Ishikawa (cell line): Measurements from ENCODE around the gene NCOA5.

Source experiments
- CEBPB ChIP-seq: IDR thresholded peaks from 2 replicates; pipeline ENCODE4 v1.6.1; 2012
- CREB1 ChIP-seq: IDR thresholded peaks from 2 replicates; pipeline ENCODE4 v1.6.1; 2012; ENCODE audit warnings: low read depth
- EGR1 ChIP-seq: IDR thresholded peaks from 2 replicates; pipeline ENCODE4 v1.6.1; 2012
- EP300 ChIP-seq: IDR thresholded peaks from 2 replicates; pipeline ENCODE4 v1.6.1; 2012; ENCODE audit warnings: borderline replicate concordance
- FOXM1 ChIP-seq: IDR thresholded peaks from 2 replicates; pipeline ENCODE4 v1.6.1; 2012; ENCODE audit warnings: low read depth, borderline replicate concordance
- MAX ChIP-seq: IDR thresholded peaks from 2 replicates; pipeline ENCODE4 v1.6.1; 2012
- NFIC ChIP-seq: IDR thresholded peaks from 2 replicates; pipeline ENCODE4 v1.6.1; 2012
- RAD21 ChIP-seq: IDR thresholded peaks from 2 replicates; pipeline ENCODE4 v1.6.1; 2012; ENCODE audit warnings: low read depth
- REST ChIP-seq: IDR thresholded peaks from 2 replicates; pipeline ENCODE4 v1.6.1; 2012; ENCODE audit warnings: low read depth, mild to moderate bottlenecking
- TAF1 ChIP-seq: IDR thresholded peaks from 2 replicates; pipeline ENCODE4 v1.6.1; 2012; ENCODE audit warnings: low read depth, mild to moderate bottlenecking
- TCF12 ChIP-seq: IDR thresholded peaks from 2 replicates; pipeline ENCODE4 v1.6.1; 2012; ENCODE audit warnings: low read depth
- TEAD4 ChIP-seq: IDR thresholded peaks from 2 replicates; pipeline ENCODE4 v1.6.1; 2012
- USF1 ChIP-seq: IDR thresholded peaks from 2 replicates; pipeline ENCODE4 v1.6.1; 2012
- YY1 ChIP-seq: IDR thresholded peaks from 2 replicates; pipeline ENCODE4 v1.6.1; 2012; ENCODE audit warnings: low read depth
- ZBTB7A ChIP-seq: IDR thresholded peaks from 2 replicates; pipeline ENCODE4 v1.6.1; 2012; ENCODE audit warnings: low read depth

The NCOA5 gene

DNA sequence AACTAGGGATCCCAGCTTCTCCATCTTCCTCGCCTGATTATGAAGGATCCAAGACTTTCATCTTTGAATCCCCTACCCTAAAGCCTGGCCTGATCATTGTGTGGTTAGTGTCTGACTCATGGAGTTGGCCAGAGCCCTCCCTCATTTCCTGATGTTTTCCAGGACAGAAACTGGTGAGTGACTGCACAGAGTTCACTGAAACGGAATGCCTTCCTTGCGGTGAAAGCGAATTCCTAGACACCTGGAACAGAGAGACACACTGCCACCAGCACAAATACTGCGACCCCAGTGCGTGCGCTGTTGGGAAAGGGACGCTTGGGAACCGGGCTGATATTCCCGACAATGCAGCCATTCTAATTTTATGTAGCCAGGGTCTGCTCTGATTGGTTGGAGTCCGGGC lies 32.3 kb upstream of the NCOA5 start:
- TF ChIP-seq USF1 (no peak), EP300 (no peak), TCF12 (no peak), NFIC (no peak), CREB1 (no peak), YY1 (no peak), TAF1 (no peak), REST (no peak), RAD21 (no peak), TEAD4 (no peak), EGR1 (no peak), CEBPB (no peak), MAX (no peak), ZBTB7A (no peak)

DNA sequence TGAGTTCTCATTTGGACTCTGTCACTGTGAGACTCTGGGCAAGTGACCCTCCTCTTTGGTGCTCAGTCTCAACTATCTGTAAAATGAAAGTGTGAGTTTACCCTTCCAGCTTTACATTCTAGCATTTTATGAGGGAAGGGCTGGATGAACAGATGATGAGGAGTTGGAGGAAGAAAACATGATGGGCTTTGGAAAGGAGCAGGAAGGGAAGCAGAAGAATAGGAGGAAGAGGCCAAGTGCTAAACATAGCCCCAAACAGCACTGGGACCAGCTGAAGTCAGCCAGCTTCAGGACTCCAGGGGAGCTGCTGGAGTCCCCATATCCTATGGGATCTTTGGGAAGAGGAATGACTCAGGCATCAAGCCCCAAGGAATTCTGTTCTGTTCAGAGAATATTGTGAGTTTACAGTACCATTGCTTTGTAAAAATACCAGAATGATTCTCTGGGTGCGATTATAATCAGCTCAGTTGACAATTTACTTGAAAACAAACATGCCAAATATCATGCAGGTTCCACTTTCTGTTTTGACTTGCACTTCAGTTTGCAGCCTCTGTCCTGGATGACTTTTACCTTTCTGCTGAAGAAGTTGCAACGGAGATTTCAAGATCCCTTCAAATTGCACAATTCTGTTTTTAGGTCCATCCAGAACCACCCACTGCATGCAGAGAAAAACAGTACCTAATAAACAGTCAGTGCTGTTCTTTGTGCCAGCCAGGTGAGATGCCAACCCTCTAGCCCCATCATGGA lies 31.6 kb upstream of the NCOA5 start:
- no peak for TF ChIP-seq FOXM1
- no peak for TF ChIP-seq EGR1
- TF ChIP-seq EP300, result no peak
- TF ChIP-seq USF1, result no peak
- no peak for TF ChIP-seq YY1
- TF ChIP-seq TCF12, result no peak
- TF ChIP-seq CEBPB, result no peak
- TF ChIP-seq TEAD4, result no peak
- no peak for TF ChIP-seq NFIC
- TF ChIP-seq REST, result no peak

DNA sequence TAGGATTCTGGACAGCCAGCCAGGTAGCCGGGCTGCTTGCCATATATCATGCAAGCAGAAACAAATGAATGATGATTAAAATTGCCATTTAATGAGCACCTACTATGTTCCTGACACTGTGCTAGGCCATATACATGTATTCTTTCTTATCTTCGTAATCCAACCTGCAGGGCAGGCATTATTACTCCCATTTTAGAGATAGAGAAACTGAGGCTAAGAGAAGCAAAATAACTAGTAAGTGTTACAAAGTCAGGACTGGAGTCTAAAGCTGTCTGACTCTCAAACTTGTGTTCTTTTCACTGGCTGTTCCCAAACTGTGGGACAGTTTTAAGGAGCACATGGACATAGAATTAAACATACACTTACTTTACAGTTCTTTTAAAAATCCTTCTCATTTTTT lies 30.4 kb upstream of the NCOA5 start:
- TF ChIP-seq REST, result no peak
- TF ChIP-seq ZBTB7A, result no peak
- TF ChIP-seq TCF12, result no peak
- TF ChIP-seq EP300, result no peak
- no peak for TF ChIP-seq MAX
- TF ChIP-seq NFIC, result no peak
- TF ChIP-seq CREB1, result no peak
- no peak for TF ChIP-seq TEAD4
- TF ChIP-seq EGR1, result no peak
- no peak for TF ChIP-seq FOXM1
- TF ChIP-seq TAF1, result no peak
- no peak for TF ChIP-seq YY1
- TF ChIP-seq RAD21, result no peak
- no peak for TF ChIP-seq USF1
- TF ChIP-seq CEBPB, result no peak

DNA sequence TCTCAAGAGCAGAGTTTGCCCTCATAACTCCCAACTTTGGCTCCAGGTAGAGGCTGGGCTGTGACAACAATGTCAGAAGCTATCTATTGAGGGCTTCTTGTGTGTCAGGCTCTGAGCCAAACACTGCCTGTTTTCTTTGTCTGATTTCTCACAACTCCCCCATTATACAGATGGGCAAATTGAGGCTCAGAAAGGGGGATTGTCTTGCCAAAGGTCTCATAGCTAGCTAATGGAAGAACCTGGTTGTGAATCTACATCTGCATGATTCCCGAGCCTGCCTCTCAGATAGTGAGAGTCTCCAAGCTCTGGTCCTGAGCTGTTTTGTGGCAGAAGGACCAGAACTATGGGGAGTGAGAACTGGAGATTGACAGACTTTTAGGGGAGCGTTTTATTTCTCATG lies 29.8 kb upstream of the NCOA5 start:
- TF ChIP-seq FOXM1, result no peak
- no peak for TF ChIP-seq MAX
- no peak for TF ChIP-seq RAD21
- TF ChIP-seq REST, result no peak
- no peak for TF ChIP-seq ZBTB7A
- TF ChIP-seq CEBPB, result no peak
- TF ChIP-seq EP300, result no peak
- no peak for TF ChIP-seq NFIC
